Measurements from ENCODE around the gene LMNA. TPM values are rescaled to one million over a fixed set of nuclear protein-coding genes. Genes with fewer than 3 reads are reported as not detected.

Gene LMNA
- total RNA-seq, 1 donor = 854 TPM

GRCh38 chr1:156073110-156073687, 41.3 kb upstream of the LMNA start:
- Histone ChIP-seq H2AFZ (ENCODE audit: low read length) (no peak overlapping the region), H3K27ac (ENCODE audit: low read depth, low read length) (no peak overlapping the region), H3K27me3 (ENCODE audit: insufficient read depth, low read length) (no peaks in the 10 kb centered on the region), H3K4me2 (ENCODE audit: insufficient read depth, low read length) (no peak overlapping the region), H3K4me1 (ENCODE audit: insufficient read depth, low read length) (no peaks in the 10 kb centered on the region), H3K4me3 (ENCODE audit: insufficient read depth, low read length) (no peak overlapping the region), H4K20me1 (ENCODE audit: insufficient read depth, low read length) (no peaks in the 10 kb centered on the region), H3K79me2 (ENCODE audit: insufficient read depth, low read length) (no peaks in the 10 kb centered on the region), H3K36me3 (ENCODE audit: insufficient read depth, low read length) (no peaks in the 10 kb centered on the region), H3K9me3 (ENCODE audit: low read depth, low read length) (no peaks in the 10 kb centered on the region)
- TF ChIP-seq CTCF (IDR thresholded peaks at IDR 0.05; ENCODE audit: extremely low read depth, low read depth, low read length) = no peak
- no peak for DNase-seq (ENCODE audit: insufficient read length, low spot score, missing footprints)

GRCh38 chr1:156073740-156074139, 40.8 kb upstream of the LMNA start:
- no peak for TF ChIP-seq CTCF (IDR thresholded peaks at IDR 0.05; ENCODE audit: extremely low read depth, low read depth, low read length)
- no peak overlapping the region for H2AFZ ChIP-seq (ENCODE audit: low read length)
- H3K4me3 ChIP-seq (ENCODE audit: insufficient read depth, low read length) = no peak overlapping the region
- H3K27me3 ChIP-seq (ENCODE audit: insufficient read depth, low read length) = no peaks in the 10 kb centered on the region
- peak; percentile 58 for DNase-seq (ENCODE audit: insufficient read length, low spot score, missing footprints)
- no peaks in the 10 kb centered on the region for H3K36me3 ChIP-seq (ENCODE audit: insufficient read depth, low read length)
- H3K4me2 ChIP-seq (ENCODE audit: insufficient read depth, low read length) = no peak overlapping the region
- H3K79me2 ChIP-seq (ENCODE audit: insufficient read depth, low read length) = no peaks in the 10 kb centered on the region
- no peaks in the 10 kb centered on the region for H3K9me3 ChIP-seq (ENCODE audit: low read depth, low read length)
- no peak overlapping the region for H3K27ac ChIP-seq (ENCODE audit: low read depth, low read length)
- H3K4me1 ChIP-seq (ENCODE audit: insufficient read depth, low read length) = no peaks in the 10 kb centered on the region
- no peaks in the 10 kb centered on the region for H4K20me1 ChIP-seq (ENCODE audit: insufficient read depth, low read length)

GRCh38 chr1:156074661-156075060, 39.9 kb upstream of the LMNA start:
- Histone ChIP-seq H3K79me2 (ENCODE audit: insufficient read depth, low read length) (no peaks in the 10 kb centered on the region), H3K27me3 (ENCODE audit: insufficient read depth, low read length) (no peaks in the 10 kb centered on the region), H3K9me3 (ENCODE audit: low read depth, low read length) (no peaks in the 10 kb centered on the region), H3K4me3 (ENCODE audit: insufficient read depth, low read length) (no peak overlapping the region), H4K20me1 (ENCODE audit: insufficient read depth, low read length) (no peaks in the 10 kb centered on the region), H2AFZ (ENCODE audit: low read length) (no peak overlapping the region), H3K4me2 (ENCODE audit: insufficient read depth, low read length) (no peak overlapping the region), H3K27ac (ENCODE audit: low read depth, low read length) (no peak overlapping the region), H3K36me3 (ENCODE audit: insufficient read depth, low read length) (no peaks in the 10 kb centered on the region), H3K4me1 (ENCODE audit: insufficient read depth, low read length) (no peaks in the 10 kb centered on the region)
- DNase-seq (ENCODE audit: insufficient read length, low spot score, missing footprints) = peak; percentile 65
- TF ChIP-seq CTCF (IDR thresholded peaks at IDR 0.05; ENCODE audit: extremely low read depth, low read depth, low read length) = no peak

GRCh38 chr1:156075162-156075561, 39.3 kb upstream of the LMNA start:
- Histone ChIP-seq H3K4me2 (ENCODE audit: insufficient read depth, low read length) (no peak overlapping the region), H3K9me3 (ENCODE audit: low read depth, low read length) (no peaks in the 10 kb centered on the region), H2AFZ (ENCODE audit: low read length) (no peak overlapping the region), H3K27ac (ENCODE audit: low read depth, low read length) (no peak overlapping the region), H3K36me3 (ENCODE audit: insufficient read depth, low read length) (no peaks in the 10 kb centered on the region), H3K4me1 (ENCODE audit: insufficient read depth, low read length) (no peaks in the 10 kb centered on the region), H4K20me1 (ENCODE audit: insufficient read depth, low read length) (no peaks in the 10 kb centered on the region), H3K79me2 (ENCODE audit: insufficient read depth, low read length) (no peaks in the 10 kb centered on the region), H3K27me3 (ENCODE audit: insufficient read depth, low read length) (no peaks in the 10 kb centered on the region), H3K4me3 (ENCODE audit: insufficient read depth, low read length) (no peak overlapping the region)
- peak; percentile 88 for DNase-seq (ENCODE audit: insufficient read length, low spot score, missing footprints)
- TF ChIP-seq CTCF (IDR thresholded peaks at IDR 0.05; ENCODE audit: extremely low read depth, low read depth, low read length) = no peak
